ENCODE data around the gene EPAS1. TPM values are rescaled to one million over a fixed set of nuclear protein-coding genes. Genes with fewer than 3 reads are reported as not detected.

EPAS1 gene
- total and polyA plus RNA-seq, 2 of the 13 experiments (the other 11 are each of a cell fraction or from before 2014, with no cell fraction given), result 47.1 to 182 TPM

GRCh38 chr2:46394649-46395510 is 97.7 kb downstream of the EPAS1 start (continued):
- TF ChIP-seq REST (IDR thresholded peaks at IDR 0.05; ENCODE audit: borderline replicate concordance in 1 of 2, low read depth in 1 of 2, low read length in 2 of 2) (no peak), ZNF766 (CRISPR knock-in tag; IDR thresholded peaks at IDR 0.05; ENCODE audit: borderline replicate concordance) (no peak), ELF1 (CRISPR knock-in tag; IDR thresholded peaks at IDR 0.05) (peak; percentile 42; the same call in 1 of the 2 replicates), BHLHE40 (IDR thresholded peaks at IDR 0.05; ENCODE audit: low read length) (no peak), POLR2AphosphoS5 (IDR thresholded peaks at IDR 0.05; ENCODE audit: low read depth, low read length) (no peak), ZNF792 (CRISPR knock-in tag; IDR thresholded peaks at IDR 0.05) (peak; percentile 54; the same call in 1 of the 2 replicates), RBFOX2 (IDR thresholded peaks at IDR 0.05; ENCODE audit: low read depth, low read length) (no peak), MAF1 (CRISPR knock-in tag; IDR thresholded peaks at IDR 0.05; ENCODE audit: borderline replicate concordance) (no peak), ZBTB43 (CRISPR knock-in tag; conservative IDR thresholded peaks at IDR 0.05) (peak; percentile 80; the same call in 1 of the 2 replicates), ZNF441 (CRISPR knock-in tag; IDR thresholded peaks at IDR 0.05; ENCODE audit: borderline replicate concordance) (no peak), HNRNPUL1 (IDR thresholded peaks at IDR 0.05; ENCODE audit: low read depth, low read length) (no peak), SETDB1 (CRISPR knock-in tag; IDR thresholded peaks at IDR 0.05; ENCODE audit: borderline replicate concordance) (no peak), SAP130 (CRISPR knock-in tag; IDR thresholded peaks at IDR 0.05; ENCODE audit: low read depth) (peak; percentile 82)
- TF ChIP-seq, protein P1, sequence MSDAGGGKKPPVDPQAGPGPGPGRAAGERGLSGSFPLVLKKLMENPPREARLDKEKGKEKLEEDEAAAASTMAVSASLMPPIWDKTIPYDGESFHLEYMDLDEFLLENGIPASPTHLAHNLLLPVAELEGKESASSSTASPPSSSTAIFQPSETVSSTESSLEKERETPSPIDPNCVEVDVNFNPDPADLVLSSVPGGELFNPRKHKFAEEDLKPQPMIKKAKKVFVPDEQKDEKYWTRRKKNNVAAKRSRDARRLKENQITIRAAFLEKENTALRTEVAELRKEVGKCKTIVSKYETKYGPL (CRISPR knock-in tag; IDR thresholded peaks at IDR 0.05), result no peak
- TF ChIP-seq, protein P2, sequence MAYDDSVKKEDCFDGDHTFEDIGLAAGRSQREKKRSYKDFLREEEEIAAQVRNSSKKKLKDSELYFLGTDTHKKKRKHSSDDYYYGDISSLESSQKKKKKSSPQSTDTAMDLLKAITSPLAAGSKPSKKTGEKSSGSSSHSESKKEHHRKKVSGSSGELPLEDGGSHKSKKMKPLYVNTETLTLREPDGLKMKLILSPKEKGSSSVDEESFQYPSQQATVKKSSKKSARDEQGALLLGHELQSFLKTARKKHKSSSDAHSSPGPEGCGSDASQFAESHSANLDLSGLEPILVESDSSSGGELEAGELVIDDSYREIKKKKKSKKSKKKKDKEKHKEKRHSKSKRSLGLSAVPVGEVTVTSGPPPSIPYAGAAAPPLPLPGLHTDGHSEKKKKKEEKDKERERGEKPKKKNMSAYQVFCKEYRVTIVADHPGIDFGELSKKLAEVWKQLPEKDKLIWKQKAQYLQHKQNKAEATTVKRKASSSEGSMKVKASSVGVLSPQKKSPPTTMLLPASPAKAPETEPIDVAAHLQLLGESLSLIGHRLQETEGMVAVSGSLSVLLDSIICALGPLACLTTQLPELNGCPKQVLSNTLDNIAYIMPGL (CRISPR knock-in tag; IDR thresholded peaks at IDR 0.05; ENCODE audit: borderline replicate concordance in 1 of 2, low read depth in 1 of 2), result no peak
- TF ChIP-seq, protein P3, sequence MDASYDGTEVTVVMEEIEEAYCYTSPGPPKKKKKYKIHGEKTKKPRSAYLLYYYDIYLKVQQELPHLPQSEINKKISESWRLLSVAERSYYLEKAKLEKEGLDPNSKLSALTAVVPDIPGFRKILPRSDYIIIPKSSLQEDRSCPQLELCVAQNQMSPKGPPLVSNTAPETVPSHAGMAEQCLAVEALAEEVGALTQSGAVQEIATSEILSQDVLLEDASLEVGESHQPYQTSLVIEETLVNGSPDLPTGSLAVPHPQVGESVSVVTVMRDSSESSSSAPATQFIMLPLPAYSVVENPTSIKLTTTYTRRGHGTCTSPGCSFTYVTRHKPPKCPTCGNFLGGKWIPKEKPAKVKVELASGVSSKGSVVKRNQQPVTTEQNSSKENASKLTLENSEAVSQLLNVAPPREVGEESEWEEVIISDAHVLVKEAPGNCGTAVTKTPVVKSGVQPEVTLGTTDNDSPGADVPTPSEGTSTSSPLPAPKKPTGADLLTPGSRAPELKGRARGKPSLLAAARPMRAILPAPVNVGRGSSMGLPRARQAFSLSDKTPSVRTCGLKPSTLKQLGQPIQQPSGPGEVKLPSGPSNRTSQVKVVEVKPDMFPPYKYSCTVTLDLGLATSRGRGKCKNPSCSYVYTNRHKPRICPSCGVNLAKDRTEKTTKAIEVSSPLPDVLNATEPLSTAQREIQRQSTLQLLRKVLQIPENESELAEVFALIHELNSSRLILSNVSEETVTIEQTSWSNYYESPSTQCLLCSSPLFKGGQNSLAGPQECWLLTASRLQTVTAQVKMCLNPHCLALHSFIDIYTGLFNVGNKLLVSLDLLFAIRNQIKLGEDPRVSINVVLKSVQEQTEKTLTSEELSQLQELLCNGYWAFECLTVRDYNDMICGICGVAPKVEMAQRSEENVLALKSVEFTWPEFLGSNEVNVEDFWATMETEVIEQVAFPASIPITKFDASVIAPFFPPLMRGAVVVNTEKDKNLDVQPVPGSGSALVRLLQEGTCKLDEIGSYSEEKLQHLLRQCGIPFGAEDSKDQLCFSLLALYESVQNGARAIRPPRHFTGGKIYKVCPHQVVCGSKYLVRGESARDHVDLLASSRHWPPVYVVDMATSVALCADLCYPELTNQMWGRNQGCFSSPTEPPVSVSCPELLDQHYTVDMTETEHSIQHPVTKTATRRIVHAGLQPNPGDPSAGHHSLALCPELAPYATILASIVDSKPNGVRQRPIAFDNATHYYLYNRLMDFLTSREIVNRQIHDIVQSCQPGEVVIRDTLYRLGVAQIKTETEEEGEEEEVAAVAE (CRISPR knock-in tag; IDR thresholded peaks at IDR 0.05; ENCODE audit: borderline replicate concordance), result no peak
